GM12865 (cell line): Measurements from ENCODE around the gene PRRT1B.
"Not testable (repeated sequence)": the region's sequence is repeated elsewhere in the genome, so short reads cannot be mapped to it uniquely, and the experiment has no call there.

Experiments
- DNase-seq: peaks from one replicate; pipeline ENCODE4 v3.0.0; 2010; ENCODE audit warnings: low read depth
- H3K4me3 ChIP-seq: 2 replicates; pipeline ENCODE4 v1.5.1; 2011; ENCODE audit warnings: mild to moderate bottlenecking, low read depth, low read length, control low read depth
- CTCF ChIP-seq: IDR thresholded peaks from 2 replicates; pipeline ENCODE4 v1.5.1; 2011; ENCODE audit warnings: low read length, control low read depth, low read depth, inconsistent platforms; ENCODE audit not compliant: insufficient read depth; ENCODE audit errors: missing control alignments

PRRT1B gene

GRCh38 chr9:131539223-131539923 lies 6.0 kb upstream of the PRRT1B start:
- TF ChIP-seq CTCF: no peak

GRCh38 chr9:131543141-131543540 lies 2.2 kb upstream of the PRRT1B start:
- H3K4me3 ChIP-seq: no peak overlapping the region
- DNase-seq: no peak
- TF ChIP-seq CTCF: no peak

More at GRCh38 chr9:131539223-131539923, 6.0 kb upstream of the PRRT1B start:
- no peak for DNase-seq
- H3K4me3 ChIP-seq: no peak overlapping the region

GRCh38 chr9:131545786-131546335 lies 538 bp downstream of the PRRT1B start:
- no peak overlapping the region for H3K4me3 ChIP-seq
- no peak for TF ChIP-seq CTCF
- DNase-seq: no peak

GRCh38 chr9:131546336-131547084 lies 1.2 kb downstream of the PRRT1B start:
- no peak for DNase-seq
- no peak overlapping the region for H3K4me3 ChIP-seq

GRCh38 chr9:131549186-131549585 lies 3.9 kb downstream of the PRRT1B start:
- H3K4me3 ChIP-seq, DNase-seq: not testable (repeated sequence)

More at GRCh38 chr9:131546336-131547084, 1.2 kb downstream of the PRRT1B start:
- TF ChIP-seq CTCF: no peak

GRCh38 chr9:131550465-131550864 lies 5.1 kb downstream of the PRRT1B start:
- not testable (repeated sequence) for DNase-seq, H3K4me3 ChIP-seq

GRCh38 chr9:131552030-131552429 lies 6.7 kb downstream of the PRRT1B start:
- TF ChIP-seq CTCF: no peak
- DNase-seq: no peak
- no peak overlapping the region for H3K4me3 ChIP-seq
